ENCODE results near the gene PAM16. TPM values are rescaled to one million over a fixed set of nuclear protein-coding genes. Genes with fewer than 3 reads are reported as not detected.
A peak's percentile ranks its signal among the peaks of the same experiment; 100 is the strongest.

PAM16 gene
- total RNA-seq, 1 donor from 2014 or later, result 36.2 TPM

DNA sequence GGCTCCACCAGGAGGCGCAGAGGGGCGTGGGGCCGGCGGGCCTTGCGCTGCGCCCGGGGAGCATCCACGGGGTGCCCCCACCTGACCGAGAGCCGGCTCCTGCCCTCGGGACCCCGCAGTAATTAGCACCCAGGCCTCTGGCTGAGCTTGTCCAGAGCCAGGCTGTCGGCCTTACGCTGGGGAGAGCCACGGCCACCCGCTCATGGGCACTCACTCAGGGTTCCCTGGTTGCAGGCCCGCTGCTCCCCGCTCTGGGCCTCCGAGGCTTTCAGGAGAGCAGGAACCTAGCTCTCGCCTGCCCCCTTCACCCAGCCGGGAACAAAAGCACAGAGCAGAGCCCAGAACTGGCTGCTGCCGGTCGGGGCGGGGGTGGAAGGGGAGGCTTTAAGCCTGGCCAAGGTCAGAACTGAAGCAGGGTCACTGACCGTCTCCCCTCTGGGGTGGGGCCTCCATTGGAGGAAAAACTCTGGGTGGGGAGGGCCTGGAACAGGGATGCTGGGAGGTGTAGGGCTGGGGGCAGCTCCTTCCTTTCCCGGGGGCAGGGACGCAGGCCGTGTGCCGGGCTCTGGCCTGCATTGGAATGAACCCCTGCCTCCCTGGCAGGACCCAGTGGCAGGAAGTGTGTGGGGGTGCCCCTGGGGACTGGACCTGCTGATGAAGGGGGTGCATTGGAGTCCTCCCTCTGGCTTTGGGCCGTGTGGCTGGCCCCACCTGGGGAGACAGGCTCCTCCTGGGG lies 22.9 kb downstream of the PAM16 start:
- H3K4me3 Mint-ChIP-seq, result peak overlapping the region; percentile 65
- H3K36me3 Mint-ChIP-seq (ENCODE audit: low read depth), result no peaks in the 10 kb centered on the region
- TF ChIP-seq, protein P1, sequence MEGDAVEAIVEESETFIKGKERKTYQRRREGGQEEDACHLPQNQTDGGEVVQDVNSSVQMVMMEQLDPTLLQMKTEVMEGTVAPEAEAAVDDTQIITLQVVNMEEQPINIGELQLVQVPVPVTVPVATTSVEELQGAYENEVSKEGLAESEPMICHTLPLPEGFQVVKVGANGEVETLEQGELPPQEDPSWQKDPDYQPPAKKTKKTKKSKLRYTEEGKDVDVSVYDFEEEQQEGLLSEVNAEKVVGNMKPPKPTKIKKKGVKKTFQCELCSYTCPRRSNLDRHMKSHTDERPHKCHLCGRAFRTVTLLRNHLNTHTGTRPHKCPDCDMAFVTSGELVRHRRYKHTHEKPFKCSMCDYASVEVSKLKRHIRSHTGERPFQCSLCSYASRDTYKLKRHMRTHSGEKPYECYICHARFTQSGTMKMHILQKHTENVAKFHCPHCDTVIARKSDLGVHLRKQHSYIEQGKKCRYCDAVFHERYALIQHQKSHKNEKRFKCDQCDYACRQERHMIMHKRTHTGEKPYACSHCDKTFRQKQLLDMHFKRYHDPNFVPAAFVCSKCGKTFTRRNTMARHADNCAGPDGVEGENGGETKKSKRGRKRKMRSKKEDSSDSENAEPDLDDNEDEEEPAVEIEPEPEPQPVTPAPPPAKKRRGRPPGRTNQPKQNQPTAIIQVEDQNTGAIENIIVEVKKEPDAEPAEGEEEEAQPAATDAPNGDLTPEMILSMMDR (conservative IDR thresholded peaks at IDR 0.05), result peak; percentile 65
- H3K27ac Mint-ChIP-seq (ENCODE audit: unreplicated experiment), result peak overlapping the region; percentile 19
- no peaks in the 10 kb centered on the region for H3K27me3 Mint-ChIP-seq (ENCODE audit: low read depth)
- DNase-seq (ENCODE audit: low read depth, low spot score), result peak; percentile 68
- H3K4me1 Mint-ChIP-seq, result peaks cover 15% of the 10 kb centered on the region
- no peaks in the 10 kb centered on the region for H3K9me3 Mint-ChIP-seq

DNA sequence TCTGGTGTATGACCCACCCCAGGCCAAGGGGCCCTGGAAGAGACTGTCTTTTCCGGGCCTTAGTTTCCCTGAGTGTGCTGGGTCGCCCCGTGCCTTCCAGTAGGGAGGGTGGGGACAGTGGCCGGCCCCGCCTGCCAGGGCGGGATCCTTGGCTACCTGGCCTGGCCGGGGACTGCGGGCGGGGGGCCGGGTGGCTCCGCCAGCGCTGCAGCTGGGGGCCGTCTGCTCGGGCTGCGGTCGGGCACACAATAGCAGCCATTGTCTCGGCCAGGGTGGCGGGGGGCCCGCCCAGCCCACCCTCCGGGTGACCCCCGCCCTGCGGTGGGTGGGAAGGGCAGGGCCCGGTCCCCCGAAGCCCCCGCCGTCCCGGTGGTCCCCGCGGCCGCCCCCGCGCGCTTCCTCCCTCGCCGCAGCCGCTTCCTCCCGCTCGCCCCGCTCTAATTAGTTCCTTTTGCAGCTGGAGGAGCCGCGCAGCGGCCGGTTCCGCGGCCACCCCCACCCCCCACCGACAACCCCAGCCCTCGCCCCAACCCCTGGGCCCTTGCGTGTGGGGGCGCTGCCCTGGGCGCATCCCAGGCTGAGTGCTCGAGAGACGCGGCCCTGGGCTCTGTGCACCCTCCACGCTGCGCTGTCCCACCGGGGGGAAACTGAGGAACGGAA lies 23.6 kb downstream of the PAM16 start:
- Mint-ChIP-seq H3K4me1 (peaks cover 15% of the 10 kb centered on the region), H3K36me3 (ENCODE audit: low read depth) (no peaks in the 10 kb centered on the region), H3K4me3 (no peak overlapping the region), H3K27me3 (ENCODE audit: low read depth) (no peaks in the 10 kb centered on the region), H3K9me3 (no peaks in the 10 kb centered on the region), H3K27ac (ENCODE audit: unreplicated experiment) (no peak overlapping the region)
- no peak for DNase-seq (ENCODE audit: low read depth, low spot score)
- TF ChIP-seq, protein P1 (conservative IDR thresholded peaks at IDR 0.05), result no peak

DNA sequence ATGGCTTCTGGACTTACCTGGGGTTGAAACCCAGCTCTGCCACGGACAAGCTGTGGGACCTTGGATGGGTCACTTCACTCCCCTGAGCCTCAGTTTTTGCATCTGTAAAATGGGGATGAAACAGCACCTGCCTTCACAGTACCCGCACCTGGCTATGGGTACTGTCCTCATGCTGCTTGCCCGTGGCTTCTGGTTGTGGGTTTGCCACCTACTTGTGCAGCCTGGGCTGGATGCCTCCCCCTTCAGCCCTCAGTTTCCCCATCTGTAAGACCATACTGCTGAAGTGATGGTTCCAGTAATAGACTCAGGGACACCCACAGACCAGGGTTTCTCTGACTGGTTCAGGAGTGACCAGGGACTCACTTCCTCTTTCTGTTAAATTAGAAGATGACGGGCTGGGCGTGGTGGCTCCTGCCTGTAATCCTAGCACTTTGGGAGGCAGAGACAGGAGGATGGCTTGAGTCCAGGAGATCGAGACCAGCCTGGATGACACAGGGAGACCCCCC lies 25.8 kb downstream of the PAM16 start:
- H3K4me1 Mint-ChIP-seq, result peaks cover 15% of the 10 kb centered on the region
- H3K9me3 Mint-ChIP-seq, result no peaks in the 10 kb centered on the region
- no peak for DNase-seq (ENCODE audit: low read depth, low spot score)
- H3K27me3 Mint-ChIP-seq (ENCODE audit: low read depth), result no peaks in the 10 kb centered on the region
- TF ChIP-seq, protein P1 (conservative IDR thresholded peaks at IDR 0.05), result no peak
- H3K4me3 Mint-ChIP-seq, result no peak overlapping the region
- no peaks in the 10 kb centered on the region for H3K36me3 Mint-ChIP-seq (ENCODE audit: low read depth)
- H3K27ac Mint-ChIP-seq (ENCODE audit: unreplicated experiment), result peak overlapping the region; percentile 27

DNA sequence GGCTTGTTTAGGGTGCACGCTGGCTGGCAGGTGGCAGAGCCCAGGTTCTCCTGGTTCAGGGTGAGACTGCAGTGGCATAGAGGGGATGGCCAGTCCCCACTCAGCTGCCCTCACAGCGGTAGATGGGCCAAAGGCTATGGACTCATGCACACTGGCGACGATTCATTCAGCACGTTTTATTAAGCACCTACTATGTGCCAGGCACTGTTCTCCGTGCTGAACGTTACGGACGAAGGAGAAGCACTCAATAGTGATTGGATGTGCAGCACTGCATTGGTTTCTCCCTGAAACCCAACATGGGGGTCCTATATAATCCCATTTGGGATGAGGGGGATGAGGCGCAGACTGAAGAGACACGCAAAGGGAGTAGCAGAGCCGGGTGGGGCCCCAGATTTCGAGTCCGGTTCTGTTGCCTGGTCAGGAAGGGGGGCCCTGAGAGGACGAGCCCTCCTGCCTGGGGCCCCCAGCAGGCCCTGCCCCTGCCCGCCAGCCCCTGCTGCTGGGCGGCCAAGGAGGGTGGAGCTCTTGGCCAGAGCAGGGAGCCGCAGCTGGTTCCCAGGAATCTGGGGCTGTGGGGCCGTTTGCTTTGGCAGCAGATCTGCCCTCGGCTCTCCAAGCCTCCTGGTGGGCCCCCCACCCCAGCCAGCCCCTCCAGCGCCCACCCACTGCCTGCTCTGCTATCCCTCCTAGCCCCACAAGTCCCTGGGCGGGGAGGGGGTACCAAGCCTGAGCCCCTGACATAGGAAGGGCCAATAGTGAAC lies 26.4 kb downstream of the PAM16 start:
- Mint-ChIP-seq H3K27ac (ENCODE audit: unreplicated experiment) (peak overlapping the region; percentile 86), H3K27me3 (ENCODE audit: low read depth) (no peaks in the 10 kb centered on the region), H3K9me3 (no peaks in the 10 kb centered on the region), H3K4me3 (peak overlapping the region; percentile 77), H3K36me3 (ENCODE audit: low read depth) (no peaks in the 10 kb centered on the region), H3K4me1 (peaks cover 12% of the 10 kb centered on the region)
- TF ChIP-seq, protein P1 (conservative IDR thresholded peaks at IDR 0.05), result no peak
- DNase-seq (ENCODE audit: low read depth, low spot score), result no peak

DNA sequence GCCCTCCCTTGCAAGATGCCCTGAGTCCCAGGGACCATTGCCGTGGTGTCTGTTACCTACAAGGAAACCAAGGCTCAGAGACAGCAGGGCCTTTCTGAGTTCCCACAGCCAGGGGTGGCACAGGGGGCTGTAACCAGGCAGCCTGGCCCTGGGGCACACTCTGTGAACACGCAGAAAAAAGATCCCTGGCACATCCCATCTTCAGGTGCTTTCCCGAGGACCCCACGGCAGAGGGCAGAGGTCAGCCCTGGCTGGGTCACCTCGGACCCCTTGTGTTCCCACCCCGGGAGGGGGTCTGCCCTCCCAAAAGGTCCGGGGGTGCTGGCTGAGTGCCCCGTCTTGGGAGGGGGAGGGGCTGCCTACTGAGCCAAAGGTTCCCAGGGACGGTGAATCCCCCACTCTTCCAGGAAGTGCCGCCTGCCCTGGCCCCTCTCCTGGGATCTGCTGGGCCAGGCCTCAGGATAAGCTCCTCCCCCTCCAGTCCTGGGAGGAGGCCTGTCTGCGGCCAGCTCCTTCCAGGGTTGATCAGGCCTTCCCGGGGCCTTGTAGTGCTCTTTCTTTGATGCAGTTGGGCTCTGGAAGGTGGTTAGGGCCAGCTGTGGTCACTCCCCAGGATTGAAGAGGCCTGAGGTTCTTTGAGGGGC lies 27.2 kb downstream of the PAM16 start:
- Mint-ChIP-seq H3K27ac (ENCODE audit: unreplicated experiment) (peak overlapping the region; percentile 86), H3K4me3 (peak overlapping the region; percentile 77), H3K27me3 (ENCODE audit: low read depth) (no peaks in the 10 kb centered on the region), H3K36me3 (ENCODE audit: low read depth) (no peaks in the 10 kb centered on the region), H3K4me1 (peaks cover 9% of the 10 kb centered on the region), H3K9me3 (no peaks in the 10 kb centered on the region)
- peak; percentile 39 for DNase-seq (ENCODE audit: low read depth, low spot score)
- TF ChIP-seq, protein P1 (conservative IDR thresholded peaks at IDR 0.05), result no peak

Measured in neural crest cell (in vitro differentiated cells).